ENCODE results near the gene ZNF644.

DNA sequence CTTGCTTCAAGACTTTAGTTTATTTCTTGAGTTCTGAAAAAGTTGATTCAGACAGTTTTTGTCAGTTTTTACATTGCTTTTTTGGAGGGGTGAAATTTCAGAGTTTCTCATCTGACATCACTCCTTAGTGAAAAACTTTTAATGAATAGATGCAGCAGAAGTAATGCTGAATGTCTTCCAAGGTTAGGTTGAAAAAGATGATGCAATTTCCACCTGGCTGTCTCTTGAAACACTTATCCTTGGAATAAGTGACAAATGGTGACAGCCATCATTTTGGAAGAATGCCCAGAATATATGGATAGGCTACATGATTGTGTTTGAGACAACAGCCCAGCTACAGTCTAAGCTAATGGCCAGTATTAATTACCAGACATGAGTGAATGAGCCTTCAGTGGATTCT lies 140.8 kb downstream of the ZNF644 start:
- no peak for TF ChIP-seq CTCF (IDR thresholded peaks at IDR 0.05)
- no peak for TF ChIP-seq ZFX (IDR thresholded peaks at IDR 0.05; ENCODE audit: borderline replicate concordance)

All from 22Rv1 (cell line).